Gastrocnemius medialis (tissue), 4 donors: Measurements from ENCODE around the gene NR1H3.

Source experiments
- POLR2A ChIP-seq, 2 donors: fragments of 450-650 bp; IDR thresholded peaks; one replicate each; pipeline ENCODE4 v1.6.1; 2017; ENCODE audit warnings: antibody characterized with exemption in 2 of 2, mild to moderate bottlenecking in 2 of 2, moderate library complexity in 2 of 2
- TF ChIP-seq, protein P1 (sequence below), 5 experiments: fragments of 450-650 bp in 3 of 5; fragments of 200-600 bp in 2 of 5; sonication (generic) in 2 of 5; IDR thresholded peaks in 4 of 5; conservative IDR thresholded peaks in 1 of 5; 1 replicate in 4 of 5; 2 replicates in 1 of 5; pipeline ENCODE4 v1.5.1; 2016 to 2019; ENCODE audit warnings: antibody characterized with exemption in 5 of 5, mild to moderate bottlenecking in 3 of 5, moderate library complexity in 3 of 5

DNA sequence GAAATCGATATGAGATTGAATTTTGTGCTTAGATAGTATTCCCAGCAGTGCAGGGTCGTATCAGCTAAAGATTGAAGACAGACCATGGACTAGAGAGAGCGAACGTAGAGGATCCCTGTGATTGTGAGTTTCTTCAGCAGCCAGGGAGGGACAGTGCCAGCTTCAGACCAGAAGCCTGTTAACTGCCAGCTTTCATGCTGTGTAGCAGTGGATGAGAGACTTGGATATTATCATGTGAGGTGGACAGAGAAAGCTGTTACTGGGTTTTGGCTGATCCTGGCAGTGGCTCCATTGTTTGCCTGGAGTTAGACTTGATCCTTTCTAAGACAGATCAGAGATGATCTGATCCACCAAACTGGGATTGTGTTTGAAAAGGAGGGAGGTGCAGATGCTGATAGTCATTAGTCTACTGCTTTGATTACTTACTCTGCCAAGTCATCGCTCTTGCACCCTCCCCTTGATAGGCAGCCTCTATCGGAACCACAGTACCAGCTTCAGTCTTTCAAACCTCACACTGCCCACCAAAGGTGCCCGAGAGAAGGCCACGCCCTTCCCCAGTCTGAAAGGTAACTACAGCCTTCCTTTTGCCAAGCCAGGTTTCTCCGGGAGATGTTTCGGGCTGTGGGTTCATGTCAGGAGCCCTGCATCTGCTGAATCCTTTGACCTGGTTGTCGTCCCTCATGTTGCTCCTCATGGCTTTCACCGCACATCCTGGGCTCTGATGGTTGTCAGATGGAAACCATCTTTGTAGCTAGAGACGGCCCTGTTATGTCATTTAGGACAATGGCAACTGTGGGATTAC, 28.4 kb downstream of the NR1H3 start:
- TF ChIP-seq POLR2A (IDR thresholded peaks at IDR 0.05): no peak
- TF ChIP-seq, protein P1, sequence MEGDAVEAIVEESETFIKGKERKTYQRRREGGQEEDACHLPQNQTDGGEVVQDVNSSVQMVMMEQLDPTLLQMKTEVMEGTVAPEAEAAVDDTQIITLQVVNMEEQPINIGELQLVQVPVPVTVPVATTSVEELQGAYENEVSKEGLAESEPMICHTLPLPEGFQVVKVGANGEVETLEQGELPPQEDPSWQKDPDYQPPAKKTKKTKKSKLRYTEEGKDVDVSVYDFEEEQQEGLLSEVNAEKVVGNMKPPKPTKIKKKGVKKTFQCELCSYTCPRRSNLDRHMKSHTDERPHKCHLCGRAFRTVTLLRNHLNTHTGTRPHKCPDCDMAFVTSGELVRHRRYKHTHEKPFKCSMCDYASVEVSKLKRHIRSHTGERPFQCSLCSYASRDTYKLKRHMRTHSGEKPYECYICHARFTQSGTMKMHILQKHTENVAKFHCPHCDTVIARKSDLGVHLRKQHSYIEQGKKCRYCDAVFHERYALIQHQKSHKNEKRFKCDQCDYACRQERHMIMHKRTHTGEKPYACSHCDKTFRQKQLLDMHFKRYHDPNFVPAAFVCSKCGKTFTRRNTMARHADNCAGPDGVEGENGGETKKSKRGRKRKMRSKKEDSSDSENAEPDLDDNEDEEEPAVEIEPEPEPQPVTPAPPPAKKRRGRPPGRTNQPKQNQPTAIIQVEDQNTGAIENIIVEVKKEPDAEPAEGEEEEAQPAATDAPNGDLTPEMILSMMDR (IDR thresholded peaks at IDR 0.05 in 4 of 5, conservative IDR thresholded peaks at IDR 0.05 in 1 of 5): no peak
